ENCODE results near the gene VSIG10.
A peak's percentile ranks its signal among the peaks of the same experiment; 100 is the strongest.
"Not testable (repeated sequence)": the region's sequence is repeated elsewhere in the genome, so short reads cannot be mapped to it uniquely, and the experiment has no call there.

Gene VSIG10, protein sequence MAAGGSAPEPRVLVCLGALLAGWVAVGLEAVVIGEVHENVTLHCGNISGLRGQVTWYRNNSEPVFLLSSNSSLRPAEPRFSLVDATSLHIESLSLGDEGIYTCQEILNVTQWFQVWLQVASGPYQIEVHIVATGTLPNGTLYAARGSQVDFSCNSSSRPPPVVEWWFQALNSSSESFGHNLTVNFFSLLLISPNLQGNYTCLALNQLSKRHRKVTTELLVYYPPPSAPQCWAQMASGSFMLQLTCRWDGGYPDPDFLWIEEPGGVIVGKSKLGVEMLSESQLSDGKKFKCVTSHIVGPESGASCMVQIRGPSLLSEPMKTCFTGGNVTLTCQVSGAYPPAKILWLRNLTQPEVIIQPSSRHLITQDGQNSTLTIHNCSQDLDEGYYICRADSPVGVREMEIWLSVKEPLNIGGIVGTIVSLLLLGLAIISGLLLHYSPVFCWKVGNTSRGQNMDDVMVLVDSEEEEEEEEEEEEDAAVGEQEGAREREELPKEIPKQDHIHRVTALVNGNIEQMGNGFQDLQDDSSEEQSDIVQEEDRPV

DNA sequence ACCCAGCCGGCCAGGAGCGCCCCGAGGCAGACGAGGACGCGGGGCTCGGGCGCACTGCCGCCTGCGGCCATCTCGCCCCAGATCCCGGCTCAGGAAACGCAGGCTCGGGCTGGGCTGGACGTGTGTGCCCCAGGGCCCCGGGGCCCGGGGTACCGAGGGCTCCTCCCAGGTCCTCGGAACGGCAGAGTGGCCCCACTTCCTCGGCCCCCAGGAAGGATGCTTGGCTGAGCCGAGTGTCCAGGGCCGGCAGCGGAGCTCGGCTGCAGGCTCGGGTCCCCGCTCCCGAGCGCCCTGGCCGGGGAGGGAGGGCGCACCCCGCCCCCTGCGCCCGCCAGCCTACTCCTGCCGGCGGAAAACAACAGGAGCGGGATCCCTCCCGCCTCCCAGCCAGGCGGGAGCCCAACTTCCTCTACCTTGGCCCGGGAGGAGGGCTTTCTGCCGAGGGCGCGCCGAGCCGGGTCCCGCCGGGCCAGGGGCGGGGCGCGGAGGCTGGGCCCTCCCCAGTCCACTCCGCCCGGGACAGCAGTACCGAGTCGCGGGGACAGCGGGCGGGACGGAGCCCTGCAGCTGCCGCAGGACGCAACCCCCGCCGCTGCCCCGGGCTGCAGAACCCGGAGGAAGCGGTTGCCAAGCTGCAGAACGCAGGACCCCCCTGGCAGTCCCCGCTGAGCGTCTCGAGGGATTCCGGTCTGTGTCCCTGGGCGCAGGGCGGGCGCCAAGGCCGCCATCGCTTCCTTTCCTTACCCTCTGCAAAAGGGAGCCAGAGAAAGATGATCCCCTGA lies at the start of gene VSIG10:
Gene VSIG10, minus strand, starts transcription at position 411 of the 782 bp plus-strand sequence. Its CDS starts 340 bp downstream, at position 71.
- no peak for DNase-seq

DNA sequence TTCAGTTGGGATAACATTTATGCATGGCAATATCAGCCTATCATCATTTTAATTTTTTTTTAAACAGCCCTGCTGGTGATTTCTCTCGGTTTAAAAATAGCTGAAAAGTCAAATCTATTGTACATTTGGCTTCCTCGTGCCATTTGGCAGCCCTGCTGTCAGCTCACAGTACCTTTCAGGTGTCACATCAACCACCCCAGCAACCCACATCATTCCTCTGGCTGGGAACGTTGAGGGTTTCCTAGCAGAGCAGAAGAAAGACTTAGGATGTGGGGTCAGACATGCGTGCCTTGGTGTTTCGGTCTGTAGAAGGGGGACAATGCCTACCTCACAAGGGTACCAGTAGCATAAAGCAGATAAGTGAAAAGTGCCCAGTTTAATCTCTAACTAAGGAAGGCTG lies 47.9 kb upstream of the VSIG10 start:
- DNase-seq = no peak

DNA sequence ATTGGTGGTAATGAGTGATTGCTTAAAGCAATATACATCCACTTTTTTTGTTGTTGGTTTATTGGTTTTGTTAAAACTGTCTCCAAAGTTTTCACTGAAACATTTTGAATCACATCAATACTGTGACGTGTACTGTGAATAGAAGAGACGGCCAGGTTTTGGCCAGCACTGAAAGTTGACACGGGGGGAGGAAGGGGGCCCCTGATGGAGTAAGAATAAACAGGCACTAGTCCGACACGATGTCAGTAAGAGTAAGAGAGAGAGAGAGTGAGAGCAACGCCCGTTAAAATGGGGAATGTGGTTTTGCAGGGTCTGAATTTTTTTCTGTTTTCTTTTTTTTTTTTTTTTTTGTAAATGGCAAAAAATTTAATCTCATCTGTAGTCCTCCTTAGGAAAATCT lies 46.8 kb upstream of the VSIG10 start:
- DNase-seq = no peak

DNA sequence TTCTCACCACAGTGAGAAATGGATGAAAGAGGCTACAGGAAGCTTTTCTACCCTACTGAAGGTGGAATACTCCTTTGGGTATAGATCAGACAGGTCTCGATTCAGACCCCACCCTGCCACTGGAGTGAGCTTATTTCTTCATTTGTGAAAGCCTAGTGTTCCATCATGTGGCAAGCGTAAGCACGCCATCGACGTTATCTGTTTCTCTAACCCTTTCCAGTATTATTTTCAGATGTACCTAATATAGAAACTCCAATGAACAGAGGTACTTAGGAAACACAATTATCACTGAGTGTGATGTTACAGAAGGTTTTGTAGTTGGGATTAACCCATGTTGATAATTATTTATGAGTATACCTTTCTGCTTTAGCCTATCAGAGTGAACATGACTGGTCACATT lies 44.5 kb upstream of the VSIG10 start:
- no peak for DNase-seq

DNA sequence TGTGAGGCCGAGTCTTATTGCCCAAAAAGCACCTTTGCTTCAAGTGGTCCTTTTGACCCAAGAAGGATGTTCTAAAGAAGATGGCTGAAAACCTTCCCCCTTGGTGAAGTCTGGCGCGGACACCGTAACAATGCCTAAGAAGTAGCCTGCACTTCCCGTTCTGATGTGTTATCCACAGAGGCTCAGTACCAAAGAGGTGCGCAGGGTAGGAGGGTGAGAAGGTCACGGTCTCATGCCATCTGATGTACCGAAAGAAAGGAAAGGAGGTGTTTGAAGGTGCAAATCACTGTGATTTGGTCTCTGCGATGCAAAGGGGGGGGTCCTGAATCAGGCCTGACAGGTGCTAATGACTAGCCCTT lies 42.0 kb upstream of the VSIG10 start:
- DNase-seq = no peak

DNA sequence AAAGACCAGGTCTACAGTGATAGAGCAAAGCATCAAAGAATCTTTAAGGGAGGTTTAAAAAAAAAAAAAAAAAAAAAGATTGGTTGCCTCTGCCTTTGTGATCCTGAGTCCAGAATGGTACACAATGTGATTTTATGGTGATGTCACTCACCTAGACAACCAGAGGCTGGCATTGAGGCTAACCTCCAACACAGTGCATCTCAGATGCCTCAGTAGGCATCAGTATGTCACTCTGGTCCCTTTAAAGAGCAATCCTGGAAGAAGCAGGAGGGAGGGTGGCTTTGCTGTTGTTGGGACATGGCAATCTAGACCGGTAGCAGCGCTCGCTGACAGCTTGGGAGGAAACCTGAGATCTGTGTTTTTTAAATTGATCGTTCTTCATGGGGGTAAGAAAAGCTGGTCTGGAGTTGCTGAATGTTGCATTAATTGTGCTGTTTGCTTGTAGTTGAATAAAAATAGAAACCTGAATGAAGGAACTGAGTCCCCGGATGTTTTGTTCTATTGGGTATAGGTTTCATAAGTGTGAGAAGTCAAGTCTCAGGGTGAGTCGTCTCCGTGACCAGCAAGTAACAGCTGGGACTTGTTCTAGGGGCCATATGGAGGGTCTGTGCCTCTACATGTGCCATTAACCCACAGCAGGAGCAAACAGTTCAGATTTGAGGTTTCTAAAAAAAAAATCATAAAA lies 41.4 kb upstream of the VSIG10 start:
- DNase-seq = no peak

DNA sequence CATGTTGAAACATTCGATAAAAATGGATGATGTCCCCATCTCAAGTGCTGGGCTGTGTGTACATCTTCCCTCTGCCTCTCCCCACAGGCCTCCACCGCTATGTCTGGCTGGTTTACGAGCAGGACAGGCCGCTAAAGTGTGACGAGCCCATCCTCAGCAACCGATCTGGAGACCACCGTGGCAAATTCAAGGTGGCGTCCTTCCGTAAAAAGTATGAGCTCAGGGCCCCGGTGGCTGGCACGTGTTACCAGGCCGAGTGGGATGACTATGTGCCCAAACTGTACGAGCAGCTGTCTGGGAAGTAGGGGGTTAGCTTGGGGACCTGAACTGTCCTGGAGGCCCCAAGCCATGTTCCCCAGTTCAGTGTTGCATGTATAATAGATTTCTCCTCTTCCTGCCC lies 40.7 kb upstream of the VSIG10 start:
- no peak for DNase-seq

DNA sequence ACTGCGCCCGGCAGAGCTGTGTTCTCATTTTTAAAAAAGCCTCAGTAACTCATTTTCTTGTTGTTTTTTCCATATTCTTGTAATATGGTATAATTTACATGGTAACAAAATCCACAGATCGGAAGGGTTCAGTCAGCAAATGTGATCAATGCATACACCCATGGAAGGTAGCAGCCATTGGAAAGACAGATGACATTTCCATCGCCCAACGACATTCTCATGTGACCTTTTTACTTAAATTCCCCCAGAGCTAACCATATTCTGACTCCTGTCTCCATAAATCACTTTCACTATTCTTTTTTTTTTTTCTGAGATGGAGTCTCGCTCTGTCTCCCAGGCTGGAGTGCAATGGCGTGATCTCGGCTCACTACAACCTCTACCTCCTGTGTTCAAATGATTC lies 37.0 kb upstream of the VSIG10 start:
- DNase-seq = no peak

DNA sequence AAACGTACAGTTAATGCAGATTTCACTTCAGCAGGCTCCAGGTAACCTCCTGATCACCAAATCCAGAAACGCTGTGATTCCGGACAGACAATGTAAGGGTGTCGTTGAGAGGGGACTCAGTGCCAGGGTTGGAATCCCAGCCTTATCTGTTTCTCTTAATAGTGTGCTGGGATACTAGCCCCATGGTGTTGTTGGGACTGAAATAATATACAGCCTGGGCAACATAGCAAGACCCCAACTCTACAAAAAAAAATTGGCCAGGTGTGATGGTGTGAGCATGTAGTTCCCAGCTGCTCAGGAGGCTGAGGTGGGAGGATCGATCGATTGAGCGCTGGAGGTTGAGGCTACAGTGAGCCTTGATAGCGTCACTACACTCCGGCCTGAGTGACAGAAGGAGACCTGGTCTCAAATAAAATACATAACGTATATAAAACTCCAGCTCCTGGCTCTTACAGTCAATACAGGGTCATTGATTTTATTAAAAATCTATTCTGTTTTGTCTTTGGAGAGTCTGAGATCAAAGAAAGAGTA lies 33.4 kb upstream of the VSIG10 start:
- DNase-seq = no peak

DNA sequence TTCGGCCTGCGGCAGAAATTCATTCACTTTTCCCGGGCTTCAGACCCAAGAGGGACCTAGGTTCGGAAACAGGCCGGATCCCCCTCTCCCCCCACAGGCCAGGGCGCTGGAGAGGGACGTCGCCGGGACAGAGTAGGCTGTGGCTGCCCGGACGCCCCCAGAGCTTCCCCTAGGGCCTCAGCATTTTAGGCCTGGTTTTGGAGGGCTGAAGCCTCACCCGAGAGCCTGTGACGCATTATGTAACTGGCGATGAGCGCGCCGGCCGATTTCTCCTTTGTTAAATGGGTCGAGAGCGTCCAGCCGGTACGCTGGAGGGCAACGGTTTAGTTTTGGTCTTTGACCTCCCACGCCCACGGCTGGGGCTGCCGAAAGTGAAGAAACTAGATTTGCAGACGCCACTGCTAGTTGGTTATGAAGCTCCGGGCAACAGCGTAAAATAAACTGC lies 32.8 kb upstream of the VSIG10 start:
- DNase-seq = peak; percentile 18

DNA sequence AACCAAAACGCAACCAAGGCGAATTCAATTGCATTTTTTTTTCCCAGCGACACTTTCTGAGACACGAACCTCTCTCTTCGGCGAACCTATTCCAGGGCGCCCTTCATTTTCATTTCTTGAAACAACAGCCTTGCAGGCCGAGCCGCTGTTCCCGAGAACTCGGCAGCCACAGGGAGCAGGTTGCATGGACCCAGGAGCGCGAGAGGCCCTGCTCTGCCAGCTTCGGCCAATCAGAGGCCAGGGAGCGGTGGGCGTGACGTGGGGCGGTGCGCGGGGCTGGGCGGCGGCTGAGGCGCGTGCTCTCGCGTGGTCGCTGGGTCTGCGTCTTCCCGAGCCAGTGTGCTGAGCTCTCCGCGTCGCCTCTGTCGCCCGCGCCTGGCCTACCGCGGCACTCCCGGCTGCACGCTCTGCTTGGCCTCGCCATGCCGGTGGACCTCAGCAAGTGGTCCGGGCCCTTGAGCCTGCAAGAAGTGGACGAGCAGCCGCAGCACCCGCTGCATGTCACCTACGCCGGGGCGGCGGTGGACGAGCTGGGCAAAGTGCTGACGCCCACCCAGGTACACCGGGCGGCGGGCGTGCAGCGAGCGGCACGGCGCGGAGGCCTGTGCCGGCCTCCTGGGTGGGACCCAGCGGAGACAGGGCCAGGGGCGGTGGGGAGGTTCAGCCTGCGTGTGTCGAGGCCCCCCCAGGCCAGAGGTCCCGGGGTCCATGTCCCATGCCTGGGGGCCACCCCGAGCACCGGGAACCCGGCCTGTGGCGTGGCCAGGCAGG lies 32.2 kb upstream of the VSIG10 start, which contains the start of gene PEBP1:
Gene PEBP1, plus strand, starts transcription at position 337 of the 771 bp plus-strand sequence. Its CDS starts 86 bp downstream, at position 423.
- DNase-seq = peak; percentile 91

DNA sequence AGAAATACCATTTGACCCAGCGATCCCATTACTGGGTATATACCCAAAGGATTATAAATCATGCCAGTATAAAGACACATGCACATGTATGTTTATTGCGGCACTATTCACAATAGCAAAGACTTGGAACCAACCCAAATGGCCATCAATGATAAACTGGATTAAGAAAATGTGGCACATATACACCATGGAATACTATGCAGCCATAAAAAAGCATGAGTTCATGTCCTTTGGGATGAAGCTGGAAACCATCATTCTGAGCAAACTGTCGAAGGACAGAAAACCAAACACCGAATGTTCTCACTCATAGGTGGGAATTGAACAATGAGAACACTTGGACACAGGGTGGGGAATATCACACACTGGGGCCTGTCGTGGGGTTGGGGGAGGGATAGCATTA lies 25.6 kb upstream of the VSIG10 start:
- not testable (repeated sequence) for DNase-seq

DNA sequence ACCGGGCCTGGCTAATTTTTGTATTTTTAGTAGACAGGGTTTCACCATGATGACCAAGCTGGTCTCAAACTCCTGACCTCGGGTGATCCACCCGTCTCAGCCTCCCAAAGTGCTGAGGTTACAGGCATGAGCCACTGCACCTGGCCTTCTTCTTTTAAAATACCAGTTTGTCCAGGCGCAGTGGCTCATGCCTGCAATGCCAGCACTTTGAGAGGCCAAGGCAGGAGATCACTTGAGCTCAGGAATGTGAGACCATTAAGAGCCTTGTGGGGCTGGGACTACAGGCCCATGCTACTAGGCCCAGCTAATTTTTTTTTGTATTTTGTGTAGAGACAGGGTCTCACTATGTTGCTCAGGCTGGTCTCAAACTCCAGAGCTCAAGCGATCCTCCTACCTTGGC lies 24.1 kb upstream of the VSIG10 start:
- DNase-seq = no peak

DNA sequence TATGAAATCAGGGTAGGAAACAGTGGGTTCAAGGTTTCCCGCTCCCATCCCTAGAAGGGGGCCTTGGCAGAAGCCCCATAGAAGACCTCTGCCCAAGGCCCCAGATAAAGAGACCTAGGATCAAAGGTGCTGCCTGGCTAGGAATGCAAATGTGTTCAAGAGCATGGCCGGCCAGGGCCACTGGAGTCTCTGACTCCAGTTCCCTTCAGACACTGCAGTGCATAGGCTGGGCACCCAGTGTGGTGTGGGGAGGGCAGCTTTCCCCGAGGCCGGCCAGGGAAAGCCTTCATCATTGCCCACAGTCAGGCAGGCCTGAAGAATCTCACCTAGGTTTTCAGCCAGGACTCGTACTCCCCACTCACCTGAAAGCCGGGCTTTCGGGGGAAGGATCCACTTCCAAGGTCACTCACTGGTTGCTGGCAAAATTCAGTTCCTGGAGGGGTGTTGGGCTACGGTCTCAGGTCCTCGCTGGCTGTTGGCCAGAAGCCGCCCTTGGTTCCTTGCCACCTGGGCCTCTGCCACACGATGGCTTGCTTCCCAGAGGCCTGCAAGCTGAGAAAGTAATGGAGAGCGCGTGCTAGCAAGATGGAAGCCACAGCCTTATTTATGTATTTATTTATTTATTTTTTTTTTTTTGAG lies 22.4 kb upstream of the VSIG10 start:
- no peak for DNase-seq

DNA sequence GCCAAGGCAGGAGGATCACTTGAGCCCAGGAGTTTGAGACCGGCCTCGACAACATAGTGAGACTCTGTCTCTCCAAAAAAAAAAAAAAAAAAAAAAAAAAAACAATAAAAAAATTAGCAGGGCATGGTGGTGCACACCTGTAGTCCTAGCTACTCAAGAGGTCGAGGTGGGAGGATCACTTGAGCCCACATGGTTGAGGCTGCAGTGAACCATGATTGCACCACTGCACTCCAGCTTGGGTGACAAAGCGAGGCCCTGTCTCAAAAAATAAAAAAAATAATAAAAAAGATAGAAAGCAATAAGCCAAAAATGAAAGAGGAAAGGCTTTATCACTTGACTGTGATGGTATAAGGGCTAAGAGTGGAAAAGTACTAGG lies 21.9 kb upstream of the VSIG10 start:
- DNase-seq = no peak

DNA sequence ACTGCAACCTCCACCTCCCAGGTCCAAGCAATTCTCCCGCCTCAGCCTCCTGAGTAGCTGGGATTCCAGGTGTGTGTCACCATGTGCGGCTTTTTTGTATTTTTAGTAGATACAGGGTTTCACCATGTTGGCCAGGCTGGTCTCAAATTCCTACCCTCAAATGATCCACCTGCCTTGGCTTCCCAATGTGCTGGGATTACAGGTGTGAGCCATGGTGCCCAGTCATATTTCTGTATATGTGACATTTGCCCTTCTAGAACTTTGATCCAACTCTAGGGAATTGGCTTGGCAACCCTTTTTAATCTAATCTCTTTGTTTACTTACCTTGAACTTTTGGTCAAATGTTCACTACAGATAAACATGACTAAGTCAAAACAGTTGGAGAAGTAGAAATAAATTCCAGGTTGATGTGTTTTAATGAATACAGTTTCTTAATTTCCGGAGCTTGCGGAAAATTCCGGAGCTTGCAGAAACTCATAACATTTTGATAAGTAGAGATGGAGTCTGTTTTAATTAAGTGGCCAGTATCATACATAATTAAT lies 20.6 kb upstream of the VSIG10 start:
- no peak for DNase-seq

DNA sequence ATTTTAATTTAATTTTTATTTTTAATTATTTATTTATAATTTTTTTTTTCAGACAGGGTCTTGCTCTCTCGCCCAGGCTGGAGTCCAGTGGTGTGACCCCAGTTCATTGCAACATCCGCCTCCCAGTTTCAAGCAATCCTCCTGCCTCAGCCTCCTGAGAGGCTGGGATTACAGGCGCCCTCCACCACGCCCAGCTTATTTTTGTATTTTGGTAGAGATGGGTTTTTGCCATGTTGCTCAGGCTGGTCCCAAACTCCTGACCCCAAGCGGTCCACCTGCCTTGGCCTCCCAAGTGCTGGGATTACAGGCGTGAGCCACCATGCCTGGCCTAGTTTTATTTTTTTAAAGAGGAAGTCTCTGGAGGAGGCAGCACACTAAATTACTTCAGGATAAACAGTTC lies 18.5 kb upstream of the VSIG10 start:
- DNase-seq = no peak

DNA sequence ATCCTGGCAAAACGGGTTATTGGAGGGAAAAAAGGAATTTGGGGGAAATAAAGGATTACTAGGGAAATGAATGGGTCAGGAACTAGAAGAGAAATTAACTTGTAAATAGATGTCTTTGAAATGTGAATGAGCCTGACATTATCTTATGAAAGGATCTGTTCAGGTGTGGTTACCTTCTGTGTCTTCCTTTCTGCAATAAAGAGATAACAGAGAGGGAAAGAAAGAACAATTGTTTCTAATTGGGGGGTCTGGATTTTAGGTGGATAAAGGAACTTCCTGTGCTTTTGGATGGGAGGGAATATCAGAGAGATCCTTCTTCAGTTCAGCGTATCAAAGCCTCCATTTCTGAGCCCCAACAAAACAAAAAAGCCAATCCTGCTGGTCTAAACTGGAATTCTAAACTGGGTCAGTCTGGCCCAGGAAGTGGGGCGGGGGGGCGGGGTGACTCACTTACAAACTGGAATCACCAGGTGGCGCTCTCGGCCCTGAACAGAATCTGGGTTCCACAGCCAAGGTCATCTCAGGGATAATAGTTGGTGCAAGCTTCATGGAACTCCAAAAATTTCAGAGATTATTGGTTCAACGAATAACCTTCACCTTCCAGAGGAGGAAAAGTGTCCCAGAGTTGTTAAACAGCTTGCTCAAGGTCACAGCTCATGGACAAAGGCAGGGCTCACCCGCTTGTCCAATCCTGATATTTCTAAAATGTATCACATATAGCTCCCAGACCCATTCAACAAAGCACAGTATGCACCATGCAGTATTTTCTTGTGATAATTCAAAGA lies 17.0 kb upstream of the VSIG10 start:
- peak; percentile 63 for DNase-seq

DNA sequence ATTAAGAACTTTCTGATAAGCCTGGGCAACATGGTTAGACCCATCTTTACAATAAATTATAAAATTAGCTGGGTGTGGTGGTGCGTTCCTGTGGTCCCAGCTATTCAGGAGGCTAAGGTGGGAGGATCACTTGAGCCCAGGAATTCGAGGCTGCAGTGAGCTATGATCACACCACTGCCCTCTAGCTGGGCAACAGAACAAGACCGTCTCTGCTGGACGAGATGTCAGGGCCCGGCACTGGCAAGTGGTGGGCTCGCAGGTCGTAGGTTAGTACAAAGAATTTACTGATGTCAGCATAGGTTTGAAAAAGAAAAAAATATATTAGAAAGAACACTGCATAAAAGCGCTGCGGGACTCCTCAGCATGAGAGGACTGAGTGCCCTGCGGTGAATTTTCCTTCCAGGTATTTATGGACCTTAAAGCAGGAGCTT lies 15.7 kb upstream of the VSIG10 start:
- DNase-seq = no peak

DNA sequence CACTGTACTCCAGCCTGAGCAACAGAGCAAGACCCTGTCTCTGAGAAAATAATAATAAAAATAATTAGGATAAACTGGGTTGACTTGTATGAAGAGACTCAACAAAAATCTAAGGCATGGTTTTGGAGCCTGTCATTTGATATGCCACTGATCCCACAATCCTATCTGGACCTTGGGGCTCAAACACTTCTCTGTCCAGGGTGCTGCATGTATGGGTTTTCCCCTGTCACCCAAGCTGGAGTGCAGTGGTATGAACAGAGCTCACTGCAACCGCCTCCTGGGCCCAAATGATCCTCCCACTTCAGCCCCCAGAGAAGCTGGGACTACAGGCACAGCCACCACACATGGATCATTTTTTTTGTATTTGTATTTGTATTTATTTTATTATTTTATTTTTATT lies 5.3 kb upstream of the VSIG10 start:
- DNase-seq = no peak

DNA sequence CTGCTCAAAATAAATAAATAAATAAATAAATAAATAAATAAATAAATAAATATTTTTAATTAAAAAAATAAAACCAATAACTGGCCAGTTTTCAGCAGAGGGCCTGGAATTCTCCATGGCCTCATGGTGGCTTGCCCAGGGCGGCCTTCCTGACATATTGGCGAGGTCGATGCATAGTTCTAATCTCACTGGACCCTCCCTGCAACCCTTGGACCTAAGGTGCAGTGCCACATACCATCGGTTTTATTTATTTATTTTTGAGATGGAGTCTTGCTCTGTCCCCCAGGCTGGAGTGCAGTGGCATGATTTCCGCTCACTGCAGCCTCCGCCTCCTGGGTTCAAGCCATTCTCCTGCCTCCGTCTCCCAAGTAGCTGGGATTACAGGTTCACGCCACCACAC lies 3.9 kb upstream of the VSIG10 start:
- DNase-seq = no peak

Measured in CD4-positive, alpha-beta T cell treated with Interleukin-4 for 4 hours (primary cell).